Measurements from ENCODE around the gene CPVL.

The CPVL gene

GRCh38 chr7:29013931-29014330 is 132.4 kb downstream of the CPVL start:
- TF ChIP-seq YY1 (IDR thresholded peaks at IDR 0.05; ENCODE audit: insufficient read depth, insufficient read length), result no peak
- no peak for TF ChIP-seq SUZ12 (IDR thresholded peaks at IDR 0.05; ENCODE audit: extremely low read depth, insufficient read depth, insufficient read length)
- no peak for TF ChIP-seq ZNF274 (IDR thresholded peaks at IDR 0.05; ENCODE audit: low read depth, low read length)
- Histone ChIP-seq H3K9ac (ENCODE audit: insufficient read length, low read depth) (no peak overlapping the region), H3K36me3 (ENCODE audit: insufficient read depth, insufficient read length, low read length) (no peaks in the 10 kb centered on the region), H3K4me1 (ENCODE audit: insufficient read depth, insufficient read length) (no peaks in the 10 kb centered on the region), H3K27me3 (ENCODE audit: insufficient read depth, insufficient read length) (no peaks in the 10 kb centered on the region), H3K4me3 (ENCODE audit: insufficient read length, low read depth) (no peak overlapping the region), H3K9me3 (ENCODE audit: insufficient read depth, low read length) (no peaks in the 10 kb centered on the region)
- no peak for DNase-seq (ENCODE audit: low read depth, low spot score)

GRCh38 chr7:29013082-29013695 is 133.1 kb downstream of the CPVL start:
- Histone ChIP-seq H3K27me3 (ENCODE audit: insufficient read depth, insufficient read length) (no peaks in the 10 kb centered on the region), H3K36me3 (ENCODE audit: insufficient read depth, insufficient read length, low read length) (no peaks in the 10 kb centered on the region), H3K9ac (ENCODE audit: insufficient read length, low read depth) (no peak overlapping the region), H3K9me3 (ENCODE audit: insufficient read depth, low read length) (no peaks in the 10 kb centered on the region), H3K4me3 (ENCODE audit: insufficient read length, low read depth) (no peak overlapping the region), H3K4me1 (ENCODE audit: insufficient read depth, insufficient read length) (no peaks in the 10 kb centered on the region)
- no peak for TF ChIP-seq YY1 (IDR thresholded peaks at IDR 0.05; ENCODE audit: insufficient read depth, insufficient read length)
- no peak for TF ChIP-seq ZNF274 (IDR thresholded peaks at IDR 0.05; ENCODE audit: low read depth, low read length)
- TF ChIP-seq SUZ12 (IDR thresholded peaks at IDR 0.05; ENCODE audit: extremely low read depth, insufficient read depth, insufficient read length), result no peak
- no peak for DNase-seq (ENCODE audit: low read depth, low spot score)

GRCh38 chr7:29009947-29010346 is 136.4 kb downstream of the CPVL start:
- Histone ChIP-seq H3K4me1 (ENCODE audit: insufficient read depth, insufficient read length) (no peaks in the 10 kb centered on the region), H3K36me3 (ENCODE audit: insufficient read depth, insufficient read length, low read length) (no peaks in the 10 kb centered on the region), H3K9me3 (ENCODE audit: insufficient read depth, low read length) (peaks cover 12% of the 10 kb centered on the region), H3K27me3 (ENCODE audit: insufficient read depth, insufficient read length) (no peaks in the 10 kb centered on the region), H3K4me3 (ENCODE audit: insufficient read length, low read depth) (no peak overlapping the region), H3K9ac (ENCODE audit: insufficient read length, low read depth) (no peak overlapping the region)
- DNase-seq (ENCODE audit: low read depth, low spot score), result no peak
- TF ChIP-seq SUZ12 (IDR thresholded peaks at IDR 0.05; ENCODE audit: extremely low read depth, insufficient read depth, insufficient read length), result no peak
- TF ChIP-seq YY1 (IDR thresholded peaks at IDR 0.05; ENCODE audit: insufficient read depth, insufficient read length), result no peak
- no peak for TF ChIP-seq ZNF274 (IDR thresholded peaks at IDR 0.05; ENCODE audit: low read depth, low read length)

GRCh38 chr7:29008590-29008989 is 137.7 kb downstream of the CPVL start:
- H3K4me3 ChIP-seq (ENCODE audit: insufficient read length, low read depth), result no peak overlapping the region
- H3K4me1 ChIP-seq (ENCODE audit: insufficient read depth, insufficient read length), result no peaks in the 10 kb centered on the region
- H3K27me3 ChIP-seq (ENCODE audit: insufficient read depth, insufficient read length), result no peaks in the 10 kb centered on the region
- H3K9me3 ChIP-seq (ENCODE audit: insufficient read depth, low read length), result peaks cover 15% of the 10 kb centered on the region
- H3K36me3 ChIP-seq (ENCODE audit: insufficient read depth, insufficient read length, low read length), result no peaks in the 10 kb centered on the region
- DNase-seq (ENCODE audit: low read depth, low spot score), result no peak
- no peak for TF ChIP-seq YY1 (IDR thresholded peaks at IDR 0.05; ENCODE audit: insufficient read depth, insufficient read length)
- no peak for TF ChIP-seq SUZ12 (IDR thresholded peaks at IDR 0.05; ENCODE audit: extremely low read depth, insufficient read depth, insufficient read length)
- TF ChIP-seq ZNF274 (IDR thresholded peaks at IDR 0.05; ENCODE audit: low read depth, low read length), result no peak
- no peak overlapping the region for H3K9ac ChIP-seq (ENCODE audit: insufficient read length, low read depth)

- Histone ChIP-seq H3K4me3 (ENCODE audit: insufficient read length, low read depth) (no peak overlapping the region), H3K9me3 (ENCODE audit: insufficient read depth, low read length) (peaks cover 18% of the 10 kb centered on the region), H3K27me3 (ENCODE audit: insufficient read depth, insufficient read length) (no peaks in the 10 kb centered on the region), H3K9ac (ENCODE audit: insufficient read length, low read depth) (no peak overlapping the region), H3K4me1 (ENCODE audit: insufficient read depth, insufficient read length) (no peaks in the 10 kb centered on the region), H3K36me3 (ENCODE audit: insufficient read depth, insufficient read length, low read length) (no peaks in the 10 kb centered on the region)
- no peak for TF ChIP-seq SUZ12 (IDR thresholded peaks at IDR 0.05; ENCODE audit: extremely low read depth, insufficient read depth, insufficient read length)
- no peak for TF ChIP-seq YY1 (IDR thresholded peaks at IDR 0.05; ENCODE audit: insufficient read depth, insufficient read length)
- no peak for TF ChIP-seq ZNF274 (IDR thresholded peaks at IDR 0.05; ENCODE audit: low read depth, low read length)
- no peak for DNase-seq (ENCODE audit: low read depth, low spot score)
Measured at GRCh38 chr7:29007127-29007526, 139.2 kb downstream of the CPVL start.

GRCh38 chr7:29005829-29006228 is 140.5 kb downstream of the CPVL start:
- DNase-seq (ENCODE audit: low read depth, low spot score), result no peak

GRCh38 chr7:29005406-29005805 is 140.9 kb downstream of the CPVL start:
- TF ChIP-seq YY1 (IDR thresholded peaks at IDR 0.05; ENCODE audit: insufficient read depth, insufficient read length), result no peak
- TF ChIP-seq ZNF274 (IDR thresholded peaks at IDR 0.05; ENCODE audit: low read depth, low read length), result no peak
- no peak for TF ChIP-seq SUZ12 (IDR thresholded peaks at IDR 0.05; ENCODE audit: extremely low read depth, insufficient read depth, insufficient read length)
- DNase-seq (ENCODE audit: low read depth, low spot score), result no peak

More at GRCh38 chr7:29005829-29006228, 140.5 kb downstream of the CPVL start:
- Histone ChIP-seq H3K4me1 (ENCODE audit: insufficient read depth, insufficient read length) (no peaks in the 10 kb centered on the region), H3K27me3 (ENCODE audit: insufficient read depth, insufficient read length) (no peaks in the 10 kb centered on the region), H3K9me3 (ENCODE audit: insufficient read depth, low read length) (peaks cover 18% of the 10 kb centered on the region), H3K9ac (ENCODE audit: insufficient read length, low read depth) (no peak overlapping the region), H3K4me3 (ENCODE audit: insufficient read length, low read depth) (no peak overlapping the region), H3K36me3 (ENCODE audit: insufficient read depth, insufficient read length, low read length) (no peaks in the 10 kb centered on the region)
- TF ChIP-seq SUZ12 (IDR thresholded peaks at IDR 0.05; ENCODE audit: extremely low read depth, insufficient read depth, insufficient read length) (no peak), ZNF274 (IDR thresholded peaks at IDR 0.05; ENCODE audit: low read depth, low read length) (no peak), YY1 (IDR thresholded peaks at IDR 0.05; ENCODE audit: insufficient read depth, insufficient read length) (no peak)

More at GRCh38 chr7:29005406-29005805, 140.9 kb downstream of the CPVL start:
- Histone ChIP-seq H3K4me3 (ENCODE audit: insufficient read length, low read depth) (no peak overlapping the region), H3K27me3 (ENCODE audit: insufficient read depth, insufficient read length) (no peaks in the 10 kb centered on the region), H3K9ac (ENCODE audit: insufficient read length, low read depth) (no peak overlapping the region), H3K36me3 (ENCODE audit: insufficient read depth, insufficient read length, low read length) (no peaks in the 10 kb centered on the region), H3K9me3 (ENCODE audit: insufficient read depth, low read length) (peaks cover 18% of the 10 kb centered on the region), H3K4me1 (ENCODE audit: insufficient read depth, insufficient read length) (no peaks in the 10 kb centered on the region)
